Ureter (tissue), 1 donor: Measurements from ENCODE around the gene TUBA3E. TPM values are rescaled to one million over a fixed set of nuclear protein-coding genes. Genes with fewer than 3 reads are reported as not detected.
"Not testable (repeated sequence)": the region's sequence is repeated elsewhere in the genome, so short reads cannot be mapped to it uniquely, and the experiment has no call there.

Source experiments
- DNase-seq: peaks from one replicate; pipeline ENCODE4 v3.0.0-alpha.2; 2020; ENCODE audit warnings: low spot score
- total RNA-seq: library from RNA; stranded (reverse); gene quantifications from one replicate; pipeline ENCODE4 v1.2.4, GENCODE V29; 2023
- donor health status: DM: yes; HTN: yes; CAD: no.

The TUBA3E gene
- total RNA-seq, result not detected

- DNase-seq, result no peak
These were observed at the start of gene TUBA3E for GRCh38 chr2:130198343-130198742. TUBA3E (minus strand) TSS chr2:130198439; CDS start chr2:130198360, 79 bp downstream.

- no peak for DNase-seq
These were observed 48.2 kb upstream of the TUBA3E start for GRCh38 chr2:130246430-130246829.

GRCh38 chr2:130245976-130246375 lies 47.7 kb upstream of the TUBA3E start:
- no peak for DNase-seq

- no peak for DNase-seq
These were observed 45.1 kb upstream of the TUBA3E start for GRCh38 chr2:130243359-130243758.

- no peak for DNase-seq
These were observed 42.9 kb upstream of the TUBA3E start for GRCh38 chr2:130241041-130241707.

- DNase-seq, result not testable (repeated sequence)
These were observed 41.3 kb upstream of the TUBA3E start for GRCh38 chr2:130239581-130239980.

- not testable (repeated sequence) for DNase-seq
These were observed 34.8 kb upstream of the TUBA3E start for GRCh38 chr2:130233066-130233465.

- no peak for DNase-seq
These were observed 33.4 kb upstream of the TUBA3E start for GRCh38 chr2:130231656-130232055.

GRCh38 chr2:130230907-130231306 lies 32.7 kb upstream of the TUBA3E start:
- DNase-seq, result not testable (repeated sequence)

- not testable (repeated sequence) for DNase-seq
These were observed 32.1 kb upstream of the TUBA3E start for GRCh38 chr2:130230376-130230775.

- DNase-seq, result not testable (repeated sequence)
These were observed 30.9 kb upstream of the TUBA3E start for GRCh38 chr2:130229161-130229510.

- not testable (repeated sequence) for DNase-seq
These were observed 30.4 kb upstream of the TUBA3E start for GRCh38 chr2:130228467-130229160.

GRCh38 chr2:130228005-130228404 lies 29.8 kb upstream of the TUBA3E start:
- not testable (repeated sequence) for DNase-seq

GRCh38 chr2:130222523-130222922 lies 24.3 kb upstream of the TUBA3E start:
- not testable (repeated sequence) for DNase-seq

- DNase-seq, result not testable (repeated sequence)
These were observed 22.3 kb upstream of the TUBA3E start for GRCh38 chr2:130220505-130220904.

GRCh38 chr2:130219147-130219546 lies 20.9 kb upstream of the TUBA3E start:
- not testable (repeated sequence) for DNase-seq

- not testable (repeated sequence) for DNase-seq
These were observed 8.8 kb upstream of the TUBA3E start for GRCh38 chr2:130207051-130207450.

GRCh38 chr2:130203150-130203549 lies 4.9 kb upstream of the TUBA3E start:
- DNase-seq, result not testable (repeated sequence)

GRCh38 chr2:130202518-130202917 lies 4.3 kb upstream of the TUBA3E start:
- not testable (repeated sequence) for DNase-seq

GRCh38 chr2:130196052-130196451 lies 2.2 kb downstream of the TUBA3E start:
- DNase-seq, result not testable (repeated sequence)

GRCh38 chr2:130195089-130195635 lies 3.1 kb downstream of the TUBA3E start:
- DNase-seq, result not testable (repeated sequence)

GRCh38 chr2:130193824-130194223 lies 4.4 kb downstream of the TUBA3E start:
- not testable (repeated sequence) for DNase-seq

- DNase-seq, result not testable (repeated sequence)
These were observed 5.8 kb downstream of the TUBA3E start for GRCh38 chr2:130192451-130192850.
